ENCODE data around the gene CLDN8.

CLDN8 gene

GRCh38 chr21:30216041-30216723, at the start of gene CLDN8:
TSS of gene CLDN8 (minus strand) at chr21:30216097. CDS start at chr21:30215925, 172 bp downstream.
- DNase-seq (ENCODE audit: low read depth) = no peak

- no peak for DNase-seq (ENCODE audit: low read depth)
Observed at GRCh38 chr21:30257773-30258172, 41.9 kb upstream of the CLDN8 start.

GRCh38 chr21:30256100-30256499, 40.2 kb upstream of the CLDN8 start:
- no peak for DNase-seq (ENCODE audit: low read depth)

GRCh38 chr21:30255679-30256078, 39.8 kb upstream of the CLDN8 start:
- no peak for DNase-seq (ENCODE audit: low read depth)

- DNase-seq (ENCODE audit: low read depth) = no peak
Observed at GRCh38 chr21:30251781-30252180, 35.9 kb upstream of the CLDN8 start.

DNA sequence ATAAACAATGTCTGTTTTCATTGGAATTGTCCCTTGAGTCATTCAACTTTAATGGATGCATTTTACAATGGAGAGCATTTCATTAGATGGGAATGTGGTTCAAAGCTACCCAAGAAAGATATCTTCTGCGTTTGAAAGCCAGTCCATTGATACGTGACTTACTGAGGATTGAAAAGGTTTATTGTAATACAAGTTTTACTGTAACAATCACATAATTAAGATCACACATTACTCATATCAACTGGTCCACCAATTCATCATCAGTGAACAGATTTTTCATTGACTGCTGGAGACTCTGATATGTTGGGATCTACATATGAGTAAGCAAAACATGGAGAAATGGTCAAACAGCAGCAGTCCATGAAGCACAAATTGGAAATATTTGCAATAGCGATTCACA, 34.0 kb upstream of the CLDN8 start:
- DNase-seq (ENCODE audit: low read depth) = no peak

DNA sequence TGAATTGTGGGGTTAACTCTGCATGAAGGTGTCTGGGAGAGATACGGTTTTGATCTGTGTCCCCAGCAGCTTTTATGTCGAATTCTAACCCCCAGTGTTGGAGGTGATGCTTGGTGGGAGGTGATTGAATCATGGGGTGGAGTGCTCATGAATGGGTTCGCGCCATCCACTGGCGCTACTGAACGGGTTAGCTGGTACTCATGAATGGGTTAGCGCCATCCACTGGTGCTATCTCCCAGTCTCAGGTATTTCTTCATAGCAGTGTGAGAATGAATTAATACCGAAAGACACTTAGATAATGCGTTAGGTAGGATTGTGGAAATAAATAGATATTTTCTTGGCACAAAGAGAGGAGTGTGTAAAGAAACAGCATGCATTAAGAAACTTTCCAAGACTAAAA, 32.9 kb upstream of the CLDN8 start:
- no peak for DNase-seq (ENCODE audit: low read depth)

GRCh38 chr21:30245061-30245460, 29.2 kb upstream of the CLDN8 start:
- DNase-seq (ENCODE audit: low read depth) = no peak

DNA sequence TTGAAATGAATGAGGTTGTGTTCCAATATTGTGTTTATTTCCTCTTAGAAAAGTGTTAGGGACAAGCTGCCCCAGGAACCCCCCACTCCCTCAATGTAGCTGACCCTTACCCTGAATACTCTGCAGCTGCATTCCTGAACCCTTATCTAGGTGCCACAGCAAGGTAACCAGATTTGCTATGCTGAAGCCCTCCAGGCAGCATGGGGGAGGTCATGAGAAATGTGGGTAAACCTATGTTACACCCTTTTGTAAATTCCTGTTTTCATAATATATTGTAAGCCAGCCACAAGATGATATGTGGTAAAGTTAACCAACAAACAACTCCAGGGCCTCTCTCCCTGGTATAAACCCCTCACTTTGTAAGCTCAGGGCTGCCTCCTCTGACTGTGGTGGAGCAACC, 27.8 kb upstream of the CLDN8 start:
- no peak for DNase-seq (ENCODE audit: low read depth)

- DNase-seq (ENCODE audit: low read depth) = no peak
Observed at GRCh38 chr21:30240661-30241060, 24.8 kb upstream of the CLDN8 start.

DNA sequence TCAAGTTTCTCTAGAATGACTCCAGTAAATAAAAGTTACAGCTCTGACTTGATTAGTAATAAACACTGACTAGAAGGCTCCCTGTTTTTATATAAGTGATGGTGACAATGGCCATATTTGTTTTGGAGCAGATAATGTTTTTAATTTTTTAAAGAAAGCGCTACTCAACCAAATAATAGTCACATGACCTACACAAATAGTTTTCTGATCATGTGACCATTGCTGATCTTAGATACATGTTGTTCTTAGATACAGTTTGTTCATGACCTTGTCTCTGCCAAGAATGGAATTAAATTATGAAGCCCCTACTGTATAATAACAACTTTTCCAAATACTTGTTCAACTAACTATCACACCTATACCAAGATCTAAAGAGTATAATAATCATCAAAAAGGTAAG, 22.3 kb upstream of the CLDN8 start:
- no peak for DNase-seq (ENCODE audit: low read depth)

GRCh38 chr21:30234643-30235042, 18.7 kb upstream of the CLDN8 start:
- no peak for DNase-seq (ENCODE audit: low read depth)

- DNase-seq (ENCODE audit: low read depth) = no peak
Observed at GRCh38 chr21:30234050-30234449, 18.2 kb upstream of the CLDN8 start.

- DNase-seq (ENCODE audit: low read depth) = no peak
Observed at GRCh38 chr21:30233228-30234020, 17.5 kb upstream of the CLDN8 start.

DNA sequence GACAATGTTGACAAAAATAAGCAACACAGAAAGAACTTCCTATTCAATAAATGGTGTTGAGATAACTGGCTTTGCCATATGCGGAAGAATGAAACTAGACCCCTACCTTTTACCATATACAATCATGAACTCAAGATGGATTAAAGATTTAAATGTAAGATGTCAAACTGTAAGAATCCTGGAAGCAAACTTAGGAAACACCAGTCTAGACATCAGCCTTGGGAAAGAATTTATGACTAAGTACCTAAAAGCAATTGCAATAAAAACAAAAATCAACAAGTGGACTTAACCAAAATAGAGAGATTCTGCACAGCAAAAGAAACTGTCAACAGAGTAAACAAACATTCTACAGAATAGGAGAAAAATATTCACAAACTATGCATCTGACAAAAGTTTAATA, 16.1 kb upstream of the CLDN8 start:
- DNase-seq (ENCODE audit: low read depth) = no peak

- no peak for DNase-seq (ENCODE audit: low read depth)
Observed at GRCh38 chr21:30227633-30228404, 11.9 kb upstream of the CLDN8 start.

- DNase-seq (ENCODE audit: low read depth) = no peak
Observed at GRCh38 chr21:30227128-30227527, 11.2 kb upstream of the CLDN8 start.

DNA sequence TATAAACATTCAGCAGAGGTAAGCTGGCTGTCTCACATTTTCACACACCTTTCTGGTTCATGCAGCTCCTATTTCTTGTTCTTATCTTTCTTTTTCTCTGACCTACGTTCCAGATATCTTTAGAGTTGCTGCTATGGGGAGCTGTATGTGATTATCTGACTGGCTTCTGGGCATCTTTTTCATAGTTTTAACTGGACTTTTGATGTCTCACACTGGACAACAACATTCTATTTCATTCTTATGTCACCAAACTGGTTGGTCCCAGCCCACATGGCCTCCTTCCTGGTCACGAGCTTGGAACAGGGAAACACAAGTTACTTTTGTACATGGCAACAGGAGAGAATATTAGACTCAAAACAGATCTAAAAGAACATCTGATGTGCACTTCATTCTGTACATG, 7.7 kb upstream of the CLDN8 start:
- no peak for DNase-seq (ENCODE audit: low read depth)

DNA sequence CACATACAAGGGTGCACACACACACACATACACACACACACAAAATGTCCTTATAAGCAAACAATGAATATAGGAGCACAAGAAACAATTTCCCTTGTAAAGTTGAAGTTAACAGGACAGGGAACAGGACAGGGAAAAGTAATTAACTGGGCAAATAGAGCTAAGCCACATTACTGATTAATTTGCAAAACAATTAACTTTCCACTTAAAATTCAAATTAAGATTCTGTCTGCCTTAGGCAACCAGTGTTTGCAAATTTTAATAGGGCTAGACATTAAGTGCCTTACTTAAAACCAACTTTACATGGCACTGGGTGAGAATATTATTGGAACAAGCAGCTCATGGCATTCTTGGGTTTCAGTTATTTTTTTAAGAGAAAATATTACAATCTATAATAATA, 6.8 kb upstream of the CLDN8 start:
- no peak for DNase-seq (ENCODE audit: low read depth)

GRCh38 chr21:30211071-30211470, 4.8 kb downstream of the CLDN8 start:
- DNase-seq (ENCODE audit: low read depth) = no peak

- no peak for DNase-seq (ENCODE audit: low read depth)
Observed at GRCh38 chr21:30209601-30210000, 6.3 kb downstream of the CLDN8 start.

- DNase-seq (ENCODE audit: low read depth) = no peak
Observed at GRCh38 chr21:30207252-30207579, 8.7 kb downstream of the CLDN8 start.
